IPS DF 19.7 (cell line): ENCODE results near the gene SCO2.

Source experiments
- DNase-seq: peaks from one replicate; pipeline ENCODE4 v3.0.0-alpha.2; 2013; ENCODE audit warnings: low read depth, low spot score

Gene SCO2

GRCh38 chr22:50525104-50525857, at the start of gene SCO2:
Gene SCO2 (minus strand): TSS chr22:50525598. CDS start chr22:50524411, 1,187 bp downstream.
- peak; percentile 75 for DNase-seq

- no peak for DNase-seq
Observed at GRCh38 chr22:50574383-50574755, 49.0 kb upstream of the SCO2 start.

GRCh38 chr22:50573491-50574382, 48.3 kb upstream of the SCO2 start:
- no peak for DNase-seq

GRCh38 chr22:50572965-50573364, 47.6 kb upstream of the SCO2 start:
- no peak for DNase-seq

GRCh38 chr22:50571264-50572175, 46.1 kb upstream of the SCO2 start:
- no peak for DNase-seq

GRCh38 chr22:50570861-50571260, 45.5 kb upstream of the SCO2 start:
- no peak for DNase-seq

- no peak for DNase-seq
Observed at GRCh38 chr22:50569896-50570535, 44.6 kb upstream of the SCO2 start.

- DNase-seq: no peak
Observed at GRCh38 chr22:50569041-50569459, 43.7 kb upstream of the SCO2 start.

- DNase-seq: no peak
Observed at GRCh38 chr22:50568626-50569025, 43.2 kb upstream of the SCO2 start.

GRCh38 chr22:50567721-50568252, 42.4 kb upstream of the SCO2 start:
- no peak for DNase-seq

GRCh38 chr22:50564289-50564688, 38.9 kb upstream of the SCO2 start:
- no peak for DNase-seq

- no peak for DNase-seq
Observed at GRCh38 chr22:50563413-50564160, 38.2 kb upstream of the SCO2 start.

GRCh38 chr22:50562523-50563412, 37.4 kb upstream of the SCO2 start, which contains the start of gene SYCE3:
Gene SYCE3 (minus strand): TSS chr22:50562919. CDS start chr22:50556405, 6,514 bp downstream.
- peak; percentile 45 for DNase-seq

GRCh38 chr22:50561401-50562358, 36.3 kb upstream of the SCO2 start:
- no peak for DNase-seq

- DNase-seq: no peak
Observed at GRCh38 chr22:50560034-50560433, 34.6 kb upstream of the SCO2 start.

GRCh38 chr22:50556703-50557102, 31.3 kb upstream of the SCO2 start:
- no peak for DNase-seq

GRCh38 chr22:50553310-50553709, 27.9 kb upstream of the SCO2 start:
- no peak for DNase-seq
